HG03565 (cell line): ENCODE results near the gene STMN1.
"Not testable (repeated sequence)": the region's sequence is repeated elsewhere in the genome, so short reads cannot be mapped to it uniquely, and the experiment has no call there.

Source experiments
- ATAC-seq: cut with Tn5 transposase; IDR thresholded peaks from one replicate; pipeline ENCODE4 v1.9.1; 2021; ENCODE audit warnings: mild to moderate bottlenecking, moderate library complexity; ENCODE audit not compliant: unreplicated experiment

STMN1 gene

DNA sequence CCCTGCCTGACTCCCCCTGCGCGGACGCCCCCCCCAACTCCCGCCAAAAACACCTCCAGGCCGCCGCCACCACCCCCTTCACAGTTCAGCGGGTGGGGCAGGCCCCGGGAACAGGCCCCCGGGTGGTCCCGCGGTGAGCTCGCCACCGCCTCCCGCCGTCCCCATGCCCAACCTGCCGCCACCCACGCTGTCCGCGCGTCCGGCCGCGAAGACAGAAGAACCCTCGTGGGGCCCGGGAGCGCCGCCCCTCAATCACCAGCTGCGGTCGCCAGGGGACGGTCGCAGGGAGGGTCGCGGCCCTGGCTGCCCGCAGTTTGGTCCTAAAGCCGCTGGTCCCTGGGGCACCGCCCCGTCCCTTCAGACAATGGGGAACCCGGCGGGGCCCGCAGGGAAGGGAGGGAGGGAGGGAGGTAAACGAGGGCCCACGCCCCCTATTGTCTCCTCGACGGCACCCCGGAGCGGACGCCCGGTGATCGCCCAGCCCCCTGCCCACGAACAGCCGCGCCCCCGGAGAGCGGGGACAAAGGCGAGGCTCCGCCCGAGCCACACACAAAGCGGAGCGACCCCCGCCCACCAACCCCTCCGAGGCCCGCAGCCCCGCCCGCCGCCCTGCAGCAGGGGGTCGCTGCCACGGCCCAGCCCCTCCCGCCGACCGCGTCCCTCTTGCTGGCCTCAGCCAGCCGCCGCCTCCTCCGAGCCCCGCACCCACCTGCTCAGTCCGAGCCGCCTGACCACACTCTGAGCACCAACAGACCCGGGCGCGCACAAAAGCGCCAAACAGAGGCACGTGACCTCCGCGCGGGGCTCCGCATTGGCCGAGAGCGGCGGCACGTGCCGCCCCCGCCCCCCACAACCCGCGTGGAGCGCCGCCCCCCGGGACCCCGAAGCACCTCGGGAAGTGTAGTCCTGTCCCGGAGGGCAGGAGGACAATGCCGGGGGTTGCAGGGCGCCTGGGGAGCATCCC is at the start of gene STMN1:
TSS of gene STMN1 (minus strand) at position 740 of the 964 bp plus-strand sequence. CDS start 1,743 bp downstream, outside the sequence.
- ATAC-seq: peak; percentile 63

DNA sequence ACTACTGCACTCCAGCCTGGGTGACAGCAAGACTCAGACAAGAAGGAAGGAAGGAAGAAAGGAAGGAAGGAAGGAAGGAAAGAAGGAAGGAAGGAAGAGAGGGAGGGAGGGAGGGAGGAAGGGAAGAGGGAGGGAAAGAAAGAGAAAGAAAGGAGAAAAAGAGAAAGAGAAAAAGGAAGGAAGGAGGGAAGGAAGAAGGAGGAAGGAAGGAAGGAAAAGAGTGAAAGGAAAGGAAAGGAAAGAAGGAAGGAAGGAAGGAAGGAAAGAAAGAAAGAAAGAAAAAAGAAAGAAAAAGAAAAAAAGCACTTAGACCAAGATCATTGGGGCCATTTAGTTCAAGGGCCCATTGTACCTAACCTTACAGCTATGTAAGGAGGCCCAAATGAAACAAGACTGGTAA is 49.3 kb upstream of the STMN1 start:
- ATAC-seq: no peak

DNA sequence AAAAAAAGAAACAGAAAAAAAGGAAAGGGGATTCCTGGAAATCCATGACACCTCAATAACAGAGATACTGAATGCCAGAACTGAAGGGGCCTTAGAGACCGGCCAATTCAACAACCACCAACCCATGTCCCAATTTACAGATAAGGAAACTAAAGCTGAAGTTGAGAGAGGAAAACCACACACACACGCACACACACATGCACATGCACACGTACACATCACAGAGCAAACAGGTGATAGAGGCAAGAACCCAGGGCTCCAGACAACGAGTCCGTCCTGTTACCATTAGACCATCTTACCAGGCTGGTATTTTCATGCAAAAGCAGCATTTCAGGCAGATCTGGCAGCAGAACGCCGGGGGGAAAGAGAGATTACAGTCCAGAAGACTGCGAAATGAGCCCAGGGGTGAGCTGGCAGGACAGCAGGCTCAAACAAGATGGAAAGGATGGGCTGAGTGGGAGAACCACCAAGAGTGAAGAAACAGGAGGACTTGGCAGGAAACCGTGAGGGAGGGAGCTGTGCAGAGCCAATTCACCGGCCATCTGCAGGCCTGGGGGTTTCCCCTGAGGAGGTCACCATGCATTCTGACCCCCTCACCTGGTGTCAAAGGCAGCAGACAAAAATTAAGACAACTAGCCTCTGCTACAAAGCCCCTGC is 48.2 kb upstream of the STMN1 start:
- ATAC-seq: no peak

DNA sequence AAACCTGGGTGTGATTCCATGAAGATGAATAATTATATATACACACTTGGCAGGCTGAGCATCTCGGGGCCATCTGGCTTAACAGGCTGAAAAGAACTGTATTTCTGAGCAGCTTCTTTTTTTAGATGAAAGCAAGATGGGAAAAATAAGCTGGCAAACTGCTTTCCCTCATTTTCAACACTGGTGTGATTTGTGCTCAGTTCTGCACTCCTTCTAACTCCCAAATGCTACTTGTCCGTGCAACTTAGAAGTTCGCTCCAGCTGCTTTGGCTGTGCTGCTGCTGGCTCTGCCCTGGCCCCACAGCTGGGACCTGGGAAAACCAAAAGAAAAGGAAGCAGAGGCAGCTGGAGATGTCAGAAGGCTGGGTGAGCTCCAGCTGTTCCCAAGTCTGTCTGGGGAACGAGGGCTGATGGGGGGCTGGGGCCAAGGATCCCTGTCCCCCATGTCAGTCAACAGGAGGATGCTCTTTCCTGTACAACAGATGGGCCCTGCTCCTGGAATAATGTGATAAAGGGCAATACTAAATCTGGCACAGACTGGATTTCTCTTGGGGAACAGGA is 46.7 kb upstream of the STMN1 start:
- no peak for ATAC-seq

DNA sequence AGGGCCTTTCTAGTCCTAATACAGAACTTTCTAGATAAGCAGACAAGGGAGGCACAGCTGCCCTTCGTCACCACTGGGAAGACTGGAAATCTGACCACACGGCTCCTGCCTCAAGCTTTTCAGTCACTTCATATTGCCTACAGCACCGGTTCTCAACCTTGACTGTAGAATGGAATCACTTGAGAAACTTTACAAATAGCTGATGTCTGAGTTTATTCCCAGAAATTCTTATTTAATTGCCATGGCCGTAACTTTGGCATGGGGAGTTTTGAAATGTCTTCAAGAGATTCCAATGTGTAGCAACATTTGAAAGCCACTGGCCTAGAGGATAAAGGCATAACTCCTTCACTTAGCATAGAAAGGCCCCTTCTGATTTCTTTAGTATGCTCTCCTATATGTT is 42.4 kb upstream of the STMN1 start:
- ATAC-seq: no peak

DNA sequence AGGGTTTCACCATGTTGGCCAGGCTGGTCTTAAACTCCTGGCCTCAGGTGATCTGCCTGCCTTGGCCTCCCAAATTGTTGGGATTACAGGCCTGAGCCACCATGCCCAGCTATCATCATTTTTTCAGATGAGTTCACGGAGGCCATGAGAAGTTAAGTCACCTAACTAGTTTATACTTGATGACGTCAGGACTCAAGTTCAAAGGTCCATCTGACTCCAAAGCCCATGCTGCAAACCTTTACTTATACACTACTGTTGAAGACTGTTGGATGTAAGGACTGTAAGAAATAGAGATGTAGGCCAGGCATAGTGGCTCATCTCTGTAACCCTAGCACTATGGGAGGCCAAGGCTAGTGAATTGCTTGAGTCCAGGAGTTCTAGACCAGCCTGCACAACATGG is 40.8 kb upstream of the STMN1 start:
- ATAC-seq: no peak

DNA sequence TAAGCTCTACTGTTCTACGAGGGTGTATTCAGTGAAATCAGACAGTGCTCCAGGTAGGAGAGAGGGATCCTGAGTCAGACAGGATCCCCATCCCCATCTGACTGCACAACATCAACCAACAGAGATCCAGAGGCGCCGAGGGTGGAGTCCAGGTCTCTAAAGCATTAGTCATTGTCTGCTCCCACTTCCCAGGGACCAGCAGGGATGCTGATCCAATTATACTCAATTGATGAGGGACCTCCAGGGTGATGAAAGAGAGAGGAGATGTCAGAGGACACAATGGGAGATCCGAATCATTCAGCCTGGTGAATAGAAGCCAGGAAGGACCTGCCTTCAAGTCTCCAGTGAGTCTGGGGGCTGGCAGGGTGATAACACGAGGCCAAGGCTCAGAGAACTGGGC is 39.5 kb upstream of the STMN1 start:
- ATAC-seq: no peak

DNA sequence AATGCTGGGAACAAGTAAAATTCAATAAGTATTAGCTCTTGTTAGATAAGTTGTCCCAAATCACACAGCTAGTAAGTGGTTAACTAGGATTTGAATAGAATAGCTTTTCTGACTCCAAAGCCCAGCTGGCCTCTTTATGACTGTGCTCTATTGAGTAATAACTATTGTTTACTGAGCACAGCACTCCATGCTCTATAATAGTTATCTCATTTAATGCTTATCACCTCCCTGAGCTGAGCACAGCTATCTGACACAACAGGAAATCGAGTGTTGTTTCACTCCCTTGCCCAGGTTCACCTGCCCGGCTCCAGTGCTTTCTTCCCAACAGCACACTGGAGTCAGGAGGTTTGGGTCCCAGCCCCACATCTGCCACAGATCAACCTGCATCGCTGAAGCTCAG is 38.8 kb upstream of the STMN1 start:
- ATAC-seq: no peak

DNA sequence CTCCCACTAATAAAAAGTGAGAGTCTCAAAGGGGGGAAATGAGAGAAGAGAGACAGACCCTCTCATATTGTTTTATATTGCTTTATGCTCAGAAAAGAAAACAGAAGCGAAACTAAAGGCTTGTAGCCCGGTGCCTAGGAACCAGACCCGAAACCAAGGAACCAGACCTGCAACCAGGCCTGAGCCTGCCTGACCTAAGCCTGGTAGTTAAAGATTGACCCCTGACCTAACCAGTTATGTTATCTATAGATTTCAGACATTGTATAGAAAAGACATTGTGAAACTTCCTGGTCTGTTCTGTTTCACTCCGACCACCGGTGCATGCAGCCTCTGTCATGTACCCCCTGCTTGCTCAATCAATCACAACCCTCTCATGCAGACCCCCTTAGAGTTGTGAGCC is 37.3 kb upstream of the STMN1 start:
- not testable (repeated sequence) for ATAC-seq

DNA sequence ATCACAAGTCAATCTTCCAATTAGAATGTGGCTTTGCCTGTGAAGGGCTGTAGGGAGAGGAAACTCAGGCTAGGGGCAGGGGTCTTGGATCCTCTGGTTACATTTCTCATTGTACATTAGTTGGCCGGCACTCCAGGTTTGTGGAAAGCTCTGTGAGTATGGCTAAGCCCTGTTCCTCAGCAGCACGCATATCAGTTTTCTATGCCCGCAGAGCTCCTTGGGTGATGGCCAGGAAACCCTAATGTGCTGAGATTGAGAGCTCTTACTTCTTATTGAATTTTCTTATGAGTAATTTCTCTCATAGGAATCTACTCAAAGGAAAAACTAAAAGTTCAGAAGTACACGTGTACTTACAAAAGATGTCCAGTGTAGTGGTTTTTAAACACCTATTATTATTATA is 30.7 kb upstream of the STMN1 start:
- no peak for ATAC-seq

DNA sequence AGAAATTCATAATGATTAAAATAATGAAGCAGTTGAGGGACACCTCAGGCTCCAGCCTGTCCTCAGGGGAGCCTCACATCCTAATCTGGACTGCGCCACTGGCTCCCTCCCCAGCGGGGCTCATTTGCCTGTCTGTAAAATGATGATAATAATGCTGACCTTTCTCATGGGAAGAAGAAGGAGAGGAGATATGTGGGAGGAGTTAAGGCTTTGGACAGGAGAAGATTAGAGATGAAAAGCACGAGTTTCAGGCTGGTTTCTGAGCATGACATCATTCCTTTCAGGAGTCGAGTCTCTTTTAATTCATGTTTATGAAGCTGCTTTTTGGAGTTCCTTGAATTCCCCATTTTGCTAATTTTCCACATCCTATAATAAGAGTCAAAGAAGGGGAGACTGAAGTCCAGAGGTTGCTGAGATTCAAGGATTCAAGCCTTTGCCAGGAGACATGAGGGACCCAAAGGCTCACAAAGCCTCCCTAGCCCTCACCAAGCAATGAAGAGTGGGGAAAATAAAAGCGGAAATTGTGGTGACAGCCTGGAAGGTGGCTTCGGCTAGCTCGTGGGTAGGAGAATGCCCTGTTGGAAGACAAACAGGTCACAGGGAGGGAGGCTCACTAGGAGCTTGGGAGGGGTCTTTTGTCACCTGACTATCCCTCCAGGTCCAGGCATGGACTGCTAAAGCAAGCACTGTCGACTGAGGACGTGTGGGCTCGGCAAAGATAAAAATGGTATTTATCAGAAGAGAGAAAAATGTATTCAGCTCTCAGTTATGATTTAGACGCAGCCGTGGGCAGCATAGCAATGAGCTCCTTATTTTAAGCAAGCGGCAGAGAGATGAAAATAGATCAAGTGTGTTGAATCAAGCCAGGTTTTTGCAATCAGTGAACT is 27.5 kb upstream of the STMN1 start:
- no peak for ATAC-seq

DNA sequence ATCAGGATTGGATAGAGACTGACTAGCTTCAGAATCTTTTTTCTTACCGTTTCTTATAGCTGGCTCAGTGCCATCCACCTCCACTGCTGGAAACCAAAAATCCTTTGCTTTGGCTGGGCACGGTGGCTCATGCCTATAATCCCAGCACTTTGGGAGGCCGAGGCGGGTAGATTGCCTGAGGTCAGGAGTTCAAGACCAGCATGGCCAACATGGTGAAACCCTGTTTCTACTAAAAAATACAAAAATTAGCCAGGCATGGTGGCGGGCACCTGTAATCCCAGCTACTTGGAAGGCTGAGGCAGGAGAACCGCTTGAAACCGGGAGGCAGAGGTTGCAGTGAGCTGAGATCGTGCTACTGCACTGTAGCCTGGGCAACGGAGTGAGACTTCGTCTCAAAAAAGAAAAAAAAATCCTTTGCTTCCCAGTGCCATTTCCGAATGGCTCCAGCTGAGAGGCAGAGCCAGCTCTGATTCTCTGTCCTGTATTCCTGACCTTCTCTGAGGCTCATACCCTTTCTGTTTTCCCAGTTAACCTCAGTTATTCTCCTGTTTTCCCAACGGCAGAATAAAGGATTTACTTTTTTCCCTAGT is 26.7 kb upstream of the STMN1 start:
- ATAC-seq: not testable (repeated sequence)

DNA sequence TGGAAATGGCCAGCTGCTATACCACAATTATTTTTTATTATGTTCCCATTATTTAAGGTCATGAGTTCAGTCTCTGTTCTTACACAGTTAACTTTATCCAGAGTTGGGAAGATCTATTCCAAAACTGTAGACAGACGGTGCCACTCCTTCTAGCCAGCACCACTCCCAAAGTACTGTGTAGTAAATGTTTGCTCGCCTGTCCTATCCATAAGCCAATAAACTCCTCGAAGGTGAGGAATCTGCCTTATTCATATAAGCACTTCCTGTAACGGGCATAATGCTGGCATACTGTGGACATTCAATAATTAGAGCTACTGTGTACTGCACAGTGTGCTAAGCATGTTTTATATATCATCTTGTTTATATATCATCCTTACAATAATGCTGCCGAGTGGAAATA is 26.1 kb upstream of the STMN1 start:
- no peak for ATAC-seq

DNA sequence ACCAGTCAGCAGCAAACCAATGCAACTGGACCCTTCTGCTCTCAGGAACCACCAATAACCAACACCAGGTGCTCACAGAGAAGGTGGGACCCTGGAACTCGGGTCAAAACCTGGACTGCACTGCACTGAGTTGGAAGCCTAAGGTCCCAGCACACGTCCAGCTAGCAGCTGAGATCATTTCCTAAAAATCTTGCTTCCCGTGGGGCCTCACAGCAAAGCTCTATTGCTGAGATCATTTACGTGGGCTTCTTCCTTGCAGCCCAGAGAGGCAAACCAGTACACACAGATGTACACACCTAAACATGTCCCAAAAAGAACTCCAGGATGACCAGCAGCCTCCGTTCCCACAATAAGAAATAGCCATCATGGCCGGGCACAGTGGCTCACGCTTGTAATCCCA is 22.8 kb upstream of the STMN1 start:
- ATAC-seq: no peak

DNA sequence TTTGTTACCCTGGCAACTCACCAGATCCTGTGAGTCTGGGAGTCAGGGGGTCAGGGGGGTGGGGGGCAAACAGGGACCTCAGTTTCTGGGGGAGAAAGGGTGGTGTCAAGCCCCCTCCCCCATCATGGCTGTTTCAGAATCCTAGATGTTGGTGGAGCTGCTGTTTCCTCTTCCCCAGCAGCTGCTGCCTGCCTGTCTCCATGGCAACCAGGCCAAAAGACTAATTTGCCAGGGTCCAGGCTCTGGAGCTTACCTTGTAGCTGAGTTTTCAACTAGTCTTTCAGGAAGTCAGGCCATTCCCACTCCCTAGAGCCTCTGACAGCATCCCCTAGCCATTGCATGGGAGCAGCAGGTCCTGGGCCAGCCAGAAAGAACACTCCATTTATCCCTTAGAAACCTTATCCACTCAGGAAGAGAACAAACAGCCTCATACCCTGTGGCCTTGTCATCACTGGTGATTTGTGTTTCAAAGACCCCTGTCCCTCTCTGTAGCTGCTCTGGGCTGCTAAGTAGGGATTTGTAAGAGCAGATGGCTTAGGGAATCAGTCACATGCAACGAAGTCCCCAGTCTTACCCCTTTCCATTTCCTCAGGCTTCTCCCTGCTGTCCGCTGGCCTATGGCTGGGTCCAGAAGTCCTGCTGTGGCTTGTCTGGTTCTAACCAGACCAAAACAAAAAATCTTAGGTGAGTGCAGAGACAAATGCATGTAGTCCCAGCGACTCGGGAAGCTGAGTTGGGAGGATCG is 21.5 kb upstream of the STMN1 start:
- ATAC-seq: no peak

DNA sequence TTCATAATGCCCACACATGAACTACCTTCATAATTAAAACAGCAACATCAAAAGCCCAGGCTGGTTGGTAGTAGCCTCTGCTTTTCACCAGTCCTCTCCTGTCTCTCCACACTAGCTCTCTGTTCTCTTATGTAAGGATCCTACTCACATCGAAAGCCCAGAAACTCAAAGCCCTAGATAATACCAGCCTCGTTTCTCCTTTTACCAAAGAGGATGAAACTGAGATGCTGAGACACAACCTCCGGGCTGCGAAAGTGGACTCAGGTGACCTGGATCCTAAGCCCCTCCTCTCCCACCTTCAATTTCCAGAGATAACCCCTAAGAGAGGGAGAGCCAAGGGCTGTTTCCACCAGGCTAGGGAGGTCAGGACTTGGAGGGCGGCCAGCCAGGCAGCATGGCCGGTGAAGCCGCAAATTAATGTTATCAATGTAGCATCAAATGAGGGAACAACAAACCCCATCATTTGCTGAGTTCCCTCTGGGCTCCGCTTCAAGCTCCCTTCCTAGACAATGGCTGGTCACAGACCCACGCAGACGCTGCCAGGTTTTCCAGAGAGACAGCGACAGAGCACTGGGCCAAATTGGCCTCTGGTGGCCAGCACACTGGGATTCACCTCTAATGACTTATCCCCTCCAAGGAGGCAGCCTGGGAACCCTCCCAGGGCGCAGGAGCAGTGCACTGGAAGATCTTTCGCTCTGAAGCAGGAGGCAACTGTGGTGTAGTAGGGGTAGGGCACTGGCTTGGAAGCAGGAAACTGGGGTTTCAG is 20.7 kb upstream of the STMN1 start:
- no peak for ATAC-seq

DNA sequence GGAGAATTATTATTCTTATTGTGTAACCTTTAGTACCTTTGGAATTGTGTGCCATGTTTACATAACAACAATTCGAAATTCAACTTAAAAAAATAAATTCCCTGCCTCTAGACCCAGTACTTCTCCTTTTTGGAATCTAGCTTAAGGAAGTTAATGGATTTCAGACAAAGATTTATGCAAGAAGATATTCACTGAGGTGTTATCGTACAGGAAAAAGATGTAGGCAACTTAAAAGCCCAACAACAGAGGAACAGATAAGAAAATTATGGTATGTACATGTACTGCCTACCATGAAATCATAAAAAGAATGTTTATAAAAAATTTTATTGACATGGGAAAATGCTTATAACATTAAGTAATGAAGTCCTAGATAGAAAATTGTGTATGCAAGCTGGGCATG is 18.2 kb upstream of the STMN1 start:
- no peak for ATAC-seq

DNA sequence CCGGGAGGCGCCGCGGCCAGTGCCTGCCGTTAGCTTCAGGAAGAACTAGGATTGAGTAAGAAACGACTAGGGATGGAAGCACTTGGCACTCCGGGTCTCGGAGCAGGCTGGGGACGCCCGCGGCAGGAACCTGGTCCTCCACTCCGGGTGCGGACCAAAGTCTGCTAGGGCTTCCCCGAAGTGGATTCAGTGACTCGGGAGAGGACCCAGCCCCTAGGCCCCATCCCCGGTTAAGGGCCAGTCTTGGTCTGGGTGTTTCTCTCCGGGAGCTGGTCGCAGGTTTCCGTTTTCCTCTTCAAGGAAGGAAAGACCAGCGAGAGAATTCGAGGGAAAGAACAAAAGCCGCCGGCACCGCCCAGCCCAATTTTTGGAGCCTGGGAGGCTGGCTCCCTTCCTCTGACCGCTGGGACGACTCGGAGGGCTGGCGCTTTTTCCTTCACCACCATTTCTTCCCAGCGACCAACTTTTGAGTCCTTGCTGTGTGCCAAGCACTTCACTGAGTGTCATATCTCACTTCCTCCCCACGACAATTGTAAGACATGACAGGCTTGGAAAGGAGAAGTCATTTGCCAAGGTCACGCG is 16.8 kb upstream of the STMN1 start:
- ATAC-seq: no peak
